Measurements from ENCODE around the gene SLC25A33. TPM values are rescaled to one million over a fixed set of nuclear protein-coding genes. Genes with fewer than 3 reads are reported as not detected.
A peak's percentile ranks its signal among the peaks of the same experiment; 100 is the strongest.

Gene SLC25A33
- total RNA-seq, 1 donor from 2014 or later = 20.8 TPM

GRCh38 chr1:9555942-9556341 is 16.7 kb downstream of the SLC25A33 start:
- no peaks in the 10 kb centered on the region for H3F3A ChIP-seq (ENCODE audit: low read depth)
- peaks cover 55% of the 10 kb centered on the region for H4K20me1 ChIP-seq (ENCODE audit: low read depth)
- TF ChIP-seq CTCF (IDR thresholded peaks at IDR 0.05) = no peak
- no peak overlapping the region for H3K27ac Mint-ChIP-seq
- peaks cover 5% of the 10 kb centered on the region for H3K36me3 ChIP-seq
- no peak overlapping the region for H3K4me3 Mint-ChIP-seq
- no peaks in the 10 kb centered on the region for H3K27me3 ChIP-seq
- H3K4me1 ChIP-seq = no peaks in the 10 kb centered on the region
- H3K9me3 ChIP-seq (ENCODE audit: low read depth) = no peaks in the 10 kb centered on the region
- no peak overlapping the region for H3K4me2 ChIP-seq
- no peak overlapping the region for H3K4me3 ChIP-seq
- H3K27me3 Mint-ChIP-seq (ENCODE audit: insufficient read depth, low read depth) = peaks cover 2% of the 10 kb centered on the region
- H3K4me1 Mint-ChIP-seq = peaks cover 17% of the 10 kb centered on the region
- peaks cover 18% of the 10 kb centered on the region for H3K36me3 Mint-ChIP-seq
- H3K9me3 Mint-ChIP-seq = no peaks in the 10 kb centered on the region
- no peak overlapping the region for H3K27ac ChIP-seq
- H3K9ac ChIP-seq = no peak overlapping the region
- DNase-seq (ENCODE audit: low spot score) = no peak
- no peak overlapping the region for H2AFZ ChIP-seq (replicated peaks)
- H3K79me2 ChIP-seq (ENCODE audit: low read depth) = peaks cover 43% of the 10 kb centered on the region

- TF ChIP-seq EZH2 (IDR thresholded peaks at IDR 0.05) = no peak
- TF ChIP-seq EZH2phosphoT487 (IDR thresholded peaks at IDR 0.05) = no peak
- TF ChIP-seq CTCF (IDR thresholded peaks at IDR 0.05) = no peak
These were observed 18.4 kb downstream of the SLC25A33 start for GRCh38 chr1:9557624-9558023.

GRCh38 chr1:9558271-9558945 is 19.1 kb downstream of the SLC25A33 start:
- H3K9me3 ChIP-seq (ENCODE audit: low read depth) = no peaks in the 10 kb centered on the region
- H3K4me1 ChIP-seq = no peaks in the 10 kb centered on the region
- no peak for DNase-seq (ENCODE audit: low spot score)
- H4K20me1 ChIP-seq (ENCODE audit: low read depth) = peaks cover 41% of the 10 kb centered on the region
- Mint-ChIP-seq H3K27ac (no peak overlapping the region), H3K36me3 (peaks cover 20% of the 10 kb centered on the region), H3K4me1 (peaks cover 26% of the 10 kb centered on the region), H3K4me3 (no peak overlapping the region), H3K27me3 (ENCODE audit: insufficient read depth, low read depth) (peaks cover 2% of the 10 kb centered on the region), H3K9me3 (no peaks in the 10 kb centered on the region)
- no peak overlapping the region for H3K4me3 ChIP-seq
- no peak overlapping the region for H2AFZ ChIP-seq (replicated peaks)
- peaks cover 7% of the 10 kb centered on the region for H3K36me3 ChIP-seq
- H3K79me2 ChIP-seq (ENCODE audit: low read depth) = peaks cover 24% of the 10 kb centered on the region
- no peaks in the 10 kb centered on the region for H3F3A ChIP-seq (ENCODE audit: low read depth)
- TF ChIP-seq EZH2phosphoT487 (IDR thresholded peaks at IDR 0.05) (no peak), EZH2 (IDR thresholded peaks at IDR 0.05) (no peak)
- H3K27ac ChIP-seq = no peak overlapping the region
- no peak overlapping the region for H3K9ac ChIP-seq
- H3K4me2 ChIP-seq = no peak overlapping the region
- no peaks in the 10 kb centered on the region for H3K27me3 ChIP-seq

More at GRCh38 chr1:9557624-9558023, 18.4 kb downstream of the SLC25A33 start:
- H3K4me1 Mint-ChIP-seq = peaks cover 22% of the 10 kb centered on the region
- H3K79me2 ChIP-seq (ENCODE audit: low read depth) = peaks cover 31% of the 10 kb centered on the region
- peaks cover 2% of the 10 kb centered on the region for H3K27me3 Mint-ChIP-seq (ENCODE audit: insufficient read depth, low read depth)
- peaks cover 45% of the 10 kb centered on the region for H4K20me1 ChIP-seq (ENCODE audit: low read depth)
- no peak overlapping the region for H2AFZ ChIP-seq (replicated peaks)
- H3K27ac Mint-ChIP-seq = no peak overlapping the region
- no peaks in the 10 kb centered on the region for H3K4me1 ChIP-seq
- H3K9me3 Mint-ChIP-seq = no peaks in the 10 kb centered on the region
- H3K4me3 ChIP-seq = no peak overlapping the region
- H3K27me3 ChIP-seq = no peaks in the 10 kb centered on the region
- no peak overlapping the region for H3K9ac ChIP-seq
- no peaks in the 10 kb centered on the region for H3F3A ChIP-seq (ENCODE audit: low read depth)
- H3K36me3 ChIP-seq = peaks cover 5% of the 10 kb centered on the region
- no peak for DNase-seq (ENCODE audit: low spot score)
- no peak overlapping the region for H3K4me3 Mint-ChIP-seq
- H3K27ac ChIP-seq = no peak overlapping the region
- no peaks in the 10 kb centered on the region for H3K9me3 ChIP-seq (ENCODE audit: low read depth)
- peaks cover 16% of the 10 kb centered on the region for H3K36me3 Mint-ChIP-seq
- H3K4me2 ChIP-seq = no peak overlapping the region

- H3K27ac Mint-ChIP-seq = peak overlapping the region; percentile 47
- no peak overlapping the region for H3K4me3 Mint-ChIP-seq
- no peak overlapping the region for H3K4me2 ChIP-seq
- H3K27me3 Mint-ChIP-seq (ENCODE audit: insufficient read depth, low read depth) = peaks cover 2% of the 10 kb centered on the region
- H3F3A ChIP-seq (ENCODE audit: low read depth) = no peaks in the 10 kb centered on the region
- no peak overlapping the region for H3K4me3 ChIP-seq
- peaks cover 9% of the 10 kb centered on the region for H3K36me3 ChIP-seq
- H3K36me3 Mint-ChIP-seq = peaks cover 20% of the 10 kb centered on the region
- peaks cover 39% of the 10 kb centered on the region for H4K20me1 ChIP-seq (ENCODE audit: low read depth)
- no peak overlapping the region for H3K27ac ChIP-seq
- peaks cover 22% of the 10 kb centered on the region for H3K4me1 Mint-ChIP-seq
- no peaks in the 10 kb centered on the region for H3K9me3 ChIP-seq (ENCODE audit: low read depth)
- no peak overlapping the region for H2AFZ ChIP-seq (replicated peaks)
- H3K79me2 ChIP-seq (ENCODE audit: low read depth) = peaks cover 20% of the 10 kb centered on the region
- H3K9ac ChIP-seq = no peak overlapping the region
- peaks cover 4% of the 10 kb centered on the region for H3K9me3 Mint-ChIP-seq
- no peak for DNase-seq (ENCODE audit: low spot score)
- H3K4me1 ChIP-seq = no peaks in the 10 kb centered on the region
- no peaks in the 10 kb centered on the region for H3K27me3 ChIP-seq
- no peak for TF ChIP-seq EZH2phosphoT487 (IDR thresholded peaks at IDR 0.05)
- TF ChIP-seq CTCF (IDR thresholded peaks at IDR 0.05) = no peak
- no peak for TF ChIP-seq EZH2 (IDR thresholded peaks at IDR 0.05)
These were observed 19.8 kb downstream of the SLC25A33 start for GRCh38 chr1:9558946-9559545.

Data from neural progenitor cell (in vitro differentiated cells).